ENCODE data around the gene JAG2.

- no peak for TF ChIP-seq EZH2 (IDR thresholded peaks at IDR 0.05)
- no peak for TF ChIP-seq POLR2AphosphoS5 (IDR thresholded peaks at IDR 0.05; ENCODE audit: borderline replicate concordance, low read depth, low read length)
Observed at GRCh38 chr14:105151084-105151837, 17.3 kb downstream of the JAG2 start.
